ENCODE results near the gene C1orf174. TPM values are rescaled to one million over a fixed set of nuclear protein-coding genes. Genes with fewer than 3 reads are reported as not detected.

Gene C1orf174
- total RNA-seq, 1 experiment from 2014 or later: 21.1 TPM

- TF ChIP-seq CTCF (conservative IDR thresholded peaks at IDR 0.05): no peak
- no peak for DNase-seq
- peaks cover 14% of the 10 kb centered on the region for H3K27me3 Mint-ChIP-seq (ENCODE audit: low read depth)
- Histone ChIP-seq H2AK5ac (ENCODE audit: insufficient read length, low read length) (no peak overlapping the region), H3K56ac (ENCODE audit: insufficient read length, low read depth, low read length) (no peak overlapping the region), H3K27me3 (ENCODE audit: insufficient read depth, low read length) (no peaks in the 10 kb centered on the region), H3K9ac (ENCODE audit: extremely low read depth, insufficient read length, low read length) (no peak overlapping the region), H3K14ac (ENCODE audit: insufficient read depth, low read length) (no peak overlapping the region), H3K23me2 (ENCODE audit: insufficient read length, low read depth, low read length, poor library complexity, severe bottlenecking) (no peaks in the 10 kb centered on the region), H4K20me1 (ENCODE audit: control insufficient read depth, insufficient read depth, insufficient read length) (no peaks in the 10 kb centered on the region), H3T11ph (ENCODE audit: low read length) (no peak overlapping the region), H3K4me1 (ENCODE audit: insufficient read depth, low read length) (no peaks in the 10 kb centered on the region), H2AFZ (ENCODE audit: low read length) (no peak overlapping the region), H4K91ac (ENCODE audit: insufficient read length, low read depth, low read length) (no peak overlapping the region), H3K9me3 (ENCODE audit: control insufficient read depth, low read depth, low read length) (no peaks in the 10 kb centered on the region), H3K27ac (ENCODE audit: insufficient read length, low read depth, low read length) (no peak overlapping the region), H2BK15ac (ENCODE audit: low read depth, low read length) (no peak overlapping the region), H4K5ac (ENCODE audit: insufficient read length, low read depth, low read length) (no peak overlapping the region), H3K79me2 (ENCODE audit: insufficient read depth, low read length) (no peaks in the 10 kb centered on the region), H2BK20ac (ENCODE audit: low read depth, low read length, poor library complexity, severe bottlenecking) (no peak overlapping the region), H3K4me2 (ENCODE audit: insufficient read depth, insufficient read length, low read length) (no peak overlapping the region), H2BK120ac (ENCODE audit: low read depth, low read length, poor library complexity, severe bottlenecking) (no peak overlapping the region), H2BK5ac (ENCODE audit: insufficient read length, low read length) (no peak overlapping the region), H3K4ac (ENCODE audit: low read depth, low read length) (no peak overlapping the region), H3K23ac (ENCODE audit: insufficient read length, low read depth, low read length) (no peak overlapping the region), H3K18ac (ENCODE audit: insufficient read length, low read depth, low read length) (no peak overlapping the region), H3K79me1 (ENCODE audit: insufficient read depth, low read depth, low read length, poor library complexity, severe bottlenecking) (no peaks in the 10 kb centered on the region), H2BK12ac (ENCODE audit: insufficient read length, low read depth, low read length) (no peak overlapping the region), H4K8ac (replicated peaks; ENCODE audit: insufficient read length, low read depth, low read length) (no peak overlapping the region)
- no CpG with 5 or more reads among the region's 22 CpGs for WGBS (ENCODE audit: extremely low coverage, insufficient read length, low lambda C conversion rate)
- H3K9me3 Mint-ChIP-seq: peaks cover 3 to 17% of the 10 kb centered on the region in 2 experiments; a peak in 2 of 5 replicates
- H3K27ac Mint-ChIP-seq: peak overlapping the region in 2 of 3 experiments; percentile 53 to 85; a peak in 2 of 7 replicates
- peaks cover 0 to 3% (median 0%) of the 10 kb centered on the region in 3 experiments; a peak in 1 of 7 replicates for H3K36me3 Mint-ChIP-seq (ENCODE audit: insufficient read depth in 1 of 3, low read depth in 3 of 3)
- no peak overlapping the region; a peak in 1 of 5 replicates for H3K4me3 Mint-ChIP-seq
- H3K4me1 Mint-ChIP-seq: peaks cover 16 to 18% of the 10 kb centered on the region in 2 experiments
Observed at GRCh38 chr1:3945916-3946840, 46.1 kb upstream of the C1orf174 start.
